Heart left ventricle (tissue), 16 donors: Measurements from ENCODE around the gene CEP128. TPM values are rescaled to one million over a fixed set of nuclear protein-coding genes. Genes with fewer than 3 reads are reported as not detected.

Source experiments
- ATAC-seq, 4 donors: fragments of 200-7000 bp; cut with Tn5 transposase; one replicate each; pipeline ENCODE4 v1.9.1; 2020 to 2022; ENCODE audit warnings: moderate library complexity in 4 of 4, mild to moderate bottlenecking in 3 of 4, moderate number of reproducible peaks in 1 of 4
- DNase-seq, 5 donors: peaks; one replicate each; pipeline ENCODE4 v3.0.0-alpha.2; 2020
- H3K27ac ChIP-seq, 12 donors: fragments of 200-600 bp; sonication (generic) in 4 of 12; one replicate each; pipeline versions ENCODE4 v1.5.0 to v1.8.0; 2016 to 2022; ENCODE audit warnings: mild to moderate bottlenecking in 2 of 12
- H3K27me3 ChIP-seq, 9 donors: fragments of 200-600 bp; sonication (generic) in 2 of 9; one replicate each; pipeline versions ENCODE4 v1.5.1 to v1.8.0; 2016 to 2022; ENCODE audit warnings: mild to moderate bottlenecking in 3 of 9
- H3K36me3 ChIP-seq, 9 donors: fragments of 200-600 bp; sonication (generic) in 2 of 9; one replicate each; pipeline versions ENCODE4 v1.5.0 to v1.8.0; 2018 to 2022; ENCODE audit warnings: mild to moderate bottlenecking in 2 of 9
- H3K4me1 ChIP-seq, 12 donors: fragments of 200-600 bp; sonication (generic) in 4 of 12; one replicate each; pipeline versions ENCODE4 v1.5.0 to v1.8.0; 2016 to 2022; ENCODE audit warnings: mild to moderate bottlenecking in 3 of 12
- H3K4me3 ChIP-seq, 12 donors: fragments of 200-600 bp; sonication (generic) in 4 of 12; one replicate each; pipeline versions ENCODE4 v1.5.0 to v1.8.0; 2017 to 2022; ENCODE audit warnings: mild to moderate bottlenecking in 9 of 12, moderate library complexity in 4 of 12
- H3K9me3 ChIP-seq, 12 donors: fragments of 200-600 bp; sonication (generic) in 4 of 12; one replicate each; pipeline versions ENCODE4 v1.5.0 to v1.8.0; 2016 to 2022; ENCODE audit warnings: mild to moderate bottlenecking in 1 of 12
- CTCF ChIP-seq, 12 donors: fragments of 200-600 bp; sonication (generic) in 4 of 12; IDR thresholded peaks; one replicate each; pipeline versions ENCODE4 v1.5.0 to v1.8.0; 2018 to 2022; ENCODE audit warnings: antibody characterized with exemption in 12 of 12, mild to moderate bottlenecking in 5 of 12
- POLR2A ChIP-seq, 2 donors: fragments of 450-650 bp; IDR thresholded peaks; one replicate each; pipeline ENCODE4 v1.6.1; 2017; ENCODE audit warnings: antibody characterized with exemption in 2 of 2, mild to moderate bottlenecking in 2 of 2, moderate library complexity in 2 of 2
- WGBS, 4 donors: extraction: QIAGEN DNeasy Blood & Tissue Kit in 2 of 4; methylation state at CpG; one replicate each; pipeline versions ENCODE4 v1.1.5 to v1.1.7; 2013 to 2018; 5-methylcytosine and 5-hydroxymethylcytosine counted together
- intact Hi-C, 10 donors: fragments of 100-400 bp; cut with DNase I; formaldehyde crosslinking; loops; one replicate each; pipeline versions ENCODE4 v1.11.1 to v1.14.2; 2022
- polyA plus RNA-seq, 2 donors: library from polyadenylated mRNA; stranded (reverse); fragments of 200-250 nt; gene quantifications; one replicate each; pipeline ENCODE4 v1.2.3, GENCODE V29; 2013
- total RNA-seq, 9 donors: library from RNA; depleted of rRNA in 2 of 9; stranded (reverse); fragments of >200 nt in 2 of 9; fragmentation: NEBNext Ultra II Directional in 3 of 9; extraction: Animal tissue kit (Norgen Biotek cat#: 25700) in 3 of 9; gene quantifications; one replicate each; pipeline versions ENCODE4 v1.1.0 to v1.2.4, GENCODE V29; 2016 to 2023
- donor health status: ischemic (EF 13 %, LVEDD 7.1; RV severe dilation, severe dysfunction).
- donor health status: healthy with polysubstance abuse.
- donor health status: DM: no; HTN: yes; CAD: no.
- donor health status: DM: no; HTN: no; CAD: no.
- donor health status: ischemic (EF 25% LVEDD 6.9; RV normal size, moderate dysfunction).
- donor health status: ischemic (EF 25% LVEDD 5.7; RV mildly dilated, moderate dysfunction).
- donor health status: healthy.
- donor health status: DM: yes; HTN: yes; CAD: no.
- donor health status: ischemic (EF 35%, LVEDD 5.7; RV mildly dilated, moderate dysfunction).
- donor health status: nonischemic (EF 11% LVEDD 7.7; RV severe dilation, severe dysfunction).
- donor health status: DM: yes; HTN: yes; CAD: no.
- donor health status: PGD.
- donor health status: ischemic (EF 29% LVEDD 5.4; RV normal size, mild dysfunction).
- donor health status: nonischemic (EF 23%, LVEDD 6.1; RV moderate dilation, normal function).

CEP128 gene
- total and polyA plus RNA-seq, 11 donors: 0.94 to 6.6 (median 3.4) TPM

- DNase-seq: peak in 4 of 5 donors; percentile 43 to 52 (median 48)
- Histone ChIP-seq H3K27me3 (peaks cover 0 to 30% (median 2%) of the 10 kb centered on the region in 9 donors), H3K27ac (no peak overlapping the region), H3K4me1 (no peaks in the 10 kb centered on the region), H3K36me3 (no peaks in the 10 kb centered on the region), H3K9me3 (no peaks in the 10 kb centered on the region), H3K4me3 (no peak overlapping the region)
- peak in 3 of 4 donors; percentile 61 to 80 (median 66) for ATAC-seq
- intact Hi-C loops: loop anchor here (1.0 to 5.0 kb wide), 4 partner anchors 32 to 35 kb away; partner anchors contain the start of gene TSHR (in 6 of the 10)
- WGBS, 4 donors: 26 to 37% (median 32%) methylated on average over 6 of the region's 6 CpGs
- TF ChIP-seq CTCF (IDR thresholded peaks at IDR 0.05) (peak; percentile 84 to 96 (median 92)), POLR2A (IDR thresholded peaks at IDR 0.05) (no peak)
These were observed 45.9 kb upstream of the CEP128 start for GRCh38 chr14:80987235-80988032.

- Histone ChIP-seq H3K36me3 (no peaks in the 10 kb centered on the region), H3K4me3 (no peak overlapping the region), H3K9me3 (no peaks in the 10 kb centered on the region), H3K27ac (no peak overlapping the region), H3K27me3 (peaks cover 0 to 18% (median 0%) of the 10 kb centered on the region in 9 donors), H3K4me1 (no peaks in the 10 kb centered on the region)
- intact Hi-C loops: no loop called here
- no peak for ATAC-seq
- TF ChIP-seq POLR2A (IDR thresholded peaks at IDR 0.05): no peak
- DNase-seq: no peak
- 70 to 75% (median 73%) methylated on average over 2 of the region's 2 CpGs for WGBS, 4 donors
These were observed 41.2 kb upstream of the CEP128 start for GRCh38 chr14:80982711-80983110.

GRCh38 chr14:80981673-80982072 is 40.1 kb upstream of the CEP128 start:
- Histone ChIP-seq H3K4me1 (no peaks in the 10 kb centered on the region), H3K9me3 (no peaks in the 10 kb centered on the region), H3K27me3 (peaks cover 0 to 16% (median 0%) of the 10 kb centered on the region in 9 donors), H3K36me3 (no peaks in the 10 kb centered on the region), H3K27ac (no peak overlapping the region), H3K4me3 (no peak overlapping the region)
- intact Hi-C loops: no loop called here
- DNase-seq (no peak), ATAC-seq (no peak)
- WGBS, 4 donors: 85 to 94% (median 92%) methylated on average over 7 of the region's 7 CpGs
- TF ChIP-seq CTCF (IDR thresholded peaks at IDR 0.05): no peak
- TF ChIP-seq POLR2A (IDR thresholded peaks at IDR 0.05): no peak

- 66 to 75% (median 68%) methylated on average over 3 of the region's 3 CpGs for WGBS, 4 donors
- Histone ChIP-seq H3K4me1 (no peaks in the 10 kb centered on the region), H3K36me3 (no peaks in the 10 kb centered on the region), H3K4me3 (no peak overlapping the region), H3K27me3 (peaks cover 0 to 12% (median 0%) of the 10 kb centered on the region in 9 donors), H3K27ac (no peak overlapping the region), H3K9me3 (no peaks in the 10 kb centered on the region)
- intact Hi-C loops: no loop called here
- no peak for TF ChIP-seq CTCF (IDR thresholded peaks at IDR 0.05)
- TF ChIP-seq POLR2A (IDR thresholded peaks at IDR 0.05): no peak
- ATAC-seq (no peak), DNase-seq (no peak)
These were observed 39.6 kb upstream of the CEP128 start for GRCh38 chr14:80981156-80981555.
